CD4-positive, CD25-positive, alpha-beta regulatory T cell (primary cell): Measurements from ENCODE around the gene SH3D19. TPM values are rescaled to one million over a fixed set of nuclear protein-coding genes. Genes with fewer than 3 reads are reported as not detected.

Experiments
- ATAC-seq, 2 donors: fragments of 150-1000 bp; cut with Tn5 transposase; one replicate each; pipeline ENCODE4 v1.10.0; 2021; ENCODE audit warnings: low read depth in 2 of 2, moderate number of reproducible peaks in 2 of 2, moderate library complexity in 1 of 2
- DNase-seq, 3 donors: peaks; one replicate each; pipeline versions ENCODE4 v3.0.0 to v3.0.0-alpha.2; 2012 to 2022; ENCODE audit warnings: mixed read lengths in 1 of 3
- H3K27ac ChIP-seq: one replicate; pipeline ENCODE4 v1.7.0; 2013; ENCODE audit warnings: mild to moderate bottlenecking, low read length; ENCODE audit not compliant: insufficient read depth, poor library complexity, severe bottlenecking
- H3K27me3 ChIP-seq: one replicate; pipeline ENCODE4 v1.7.0; 2013; ENCODE audit warnings: low read length; ENCODE audit not compliant: control insufficient read depth, insufficient read depth
- H3K36me3 ChIP-seq: one replicate; pipeline ENCODE4 v1.7.0; 2013; ENCODE audit warnings: mild to moderate bottlenecking, low read length, moderate library complexity; ENCODE audit not compliant: control insufficient read depth, insufficient read depth
- H3K4me1 ChIP-seq: 2 replicates; pipeline ENCODE4 v1.7.0; 2013; ENCODE audit warnings: mild to moderate bottlenecking, low read length; ENCODE audit not compliant: insufficient read depth, control insufficient read depth, poor library complexity, severe bottlenecking
- H3K4me3 ChIP-seq: one replicate; pipeline ENCODE4 v1.7.0; 2013; ENCODE audit warnings: low read depth, mild to moderate bottlenecking, low read length, moderate library complexity
- H3K9me3 ChIP-seq, 2 experiments: 1 replicate in 1 of 2; 2 replicates in 1 of 2; pipeline ENCODE4 v1.7.0; 2013; ENCODE audit warnings: low read length in 2 of 2, mild to moderate bottlenecking in 1 of 2, moderate library complexity in 1 of 2; ENCODE audit not compliant: control insufficient read depth in 2 of 2
- H3K27ac Mint-ChIP-seq, 3 donors: one replicate each; pipeline ENCODE4 v1.8.0; 2020 to 2022; ENCODE audit warnings: mild to moderate bottlenecking in 3 of 3, mixed read lengths in 3 of 3, moderate library complexity in 2 of 3
- H3K27me3 Mint-ChIP-seq: one replicate; pipeline ENCODE4 v1.8.0; 2022; ENCODE audit warnings: mild to moderate bottlenecking, mixed read lengths
- H3K36me3 Mint-ChIP-seq: one replicate; pipeline ENCODE4 v1.8.0; 2020; ENCODE audit warnings: mixed read lengths
- H3K4me1 Mint-ChIP-seq, 4 donors: one replicate each; pipeline ENCODE4 v1.8.0; 2020 to 2022; ENCODE audit warnings: mixed read lengths in 4 of 4, mild to moderate bottlenecking in 1 of 4
- H3K4me3 Mint-ChIP-seq, 4 donors: one replicate each; pipeline ENCODE4 v1.8.0; 2020 to 2022; ENCODE audit warnings: mild to moderate bottlenecking in 4 of 4, mixed read lengths in 4 of 4, moderate library complexity in 3 of 4
- H3K9me3 Mint-ChIP-seq, 7 donors: one replicate each; pipeline ENCODE4 v1.8.0; 2020 to 2022; ENCODE audit warnings: mixed read lengths in 7 of 7, mild to moderate bottlenecking in 3 of 7, moderate library complexity in 2 of 7
- polyA plus RNA-seq, 4 donors: library from polyadenylated mRNA; unstranded; fragments of 300-500 nt; fragmentation: Illumina TruSeq; gene quantifications; one replicate each; pipeline ENCODE4 v1.2.3, GENCODE V29; 2021
- total RNA-seq: library from RNA; stranded (reverse); gene quantifications from one replicate; pipeline ENCODE4 v1.2.3, GENCODE V29; 2022

Gene SH3D19
- total and polyA plus RNA-seq, 5 donors from 2014 or later, result 0.37 to 2.4 (median 0.83) TPM; not detected in 1

- Histone ChIP-seq H3K9me3 (no peaks in the 10 kb centered on the region), H3K4me1 (no peaks in the 10 kb centered on the region), H3K4me3 (no peak overlapping the region), H3K27me3 (peaks cover 17% of the 10 kb centered on the region), H3K36me3 (no peaks in the 10 kb centered on the region), H3K27ac (no peak overlapping the region)
- Mint-ChIP-seq H3K9me3 (peaks cover 0 to 1% (median 0%) of the 10 kb centered on the region in 7 donors), H3K4me1 (no peaks in the 10 kb centered on the region), H3K36me3 (no peaks in the 10 kb centered on the region), H3K27ac (no peak overlapping the region), H3K4me3 (no peak overlapping the region), H3K27me3 (peaks cover 44% of the 10 kb centered on the region)
- DNase-seq (no peak), ATAC-seq (no peak)
Measured at GRCh38 chr4:151227731-151228130, 97.7 kb downstream of the SH3D19 start.

DNA sequence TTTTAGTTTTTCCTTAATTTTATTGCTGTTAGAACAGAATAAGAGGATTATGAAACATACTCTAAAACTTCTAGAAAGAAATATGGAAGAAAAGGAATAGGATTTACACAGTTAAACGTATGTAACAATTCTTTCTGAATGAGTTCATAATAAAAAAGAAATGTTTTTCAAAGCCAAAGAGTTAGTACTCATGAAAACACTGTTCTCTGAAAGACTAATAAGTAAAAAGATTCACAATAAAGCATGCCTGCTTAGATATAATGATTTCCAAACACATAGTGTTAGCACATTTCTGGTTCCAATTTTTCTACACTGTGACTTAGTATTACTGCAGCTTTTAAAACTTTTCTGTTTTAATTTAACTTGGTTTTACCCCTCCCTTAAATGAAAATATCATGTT is 98.2 kb downstream of the SH3D19 start:
- ATAC-seq, result no peak
- peaks cover 41% of the 10 kb centered on the region for H3K27me3 Mint-ChIP-seq
- no peak overlapping the region for H3K27ac ChIP-seq
- peaks cover 17% of the 10 kb centered on the region for H3K27me3 ChIP-seq
- no peak overlapping the region for H3K27ac Mint-ChIP-seq
- H3K4me1 ChIP-seq, result no peaks in the 10 kb centered on the region
- H3K4me3 ChIP-seq, result no peak overlapping the region
- H3K9me3 ChIP-seq, result no peaks in the 10 kb centered on the region
- no peak overlapping the region for H3K4me3 Mint-ChIP-seq
- no peak for DNase-seq
- no peaks in the 10 kb centered on the region for H3K4me1 Mint-ChIP-seq
- no peaks in the 10 kb centered on the region for H3K36me3 Mint-ChIP-seq
- peaks cover 0 to 1% (median 0%) of the 10 kb centered on the region in 7 donors for H3K9me3 Mint-ChIP-seq
- H3K36me3 ChIP-seq, result no peaks in the 10 kb centered on the region

DNA sequence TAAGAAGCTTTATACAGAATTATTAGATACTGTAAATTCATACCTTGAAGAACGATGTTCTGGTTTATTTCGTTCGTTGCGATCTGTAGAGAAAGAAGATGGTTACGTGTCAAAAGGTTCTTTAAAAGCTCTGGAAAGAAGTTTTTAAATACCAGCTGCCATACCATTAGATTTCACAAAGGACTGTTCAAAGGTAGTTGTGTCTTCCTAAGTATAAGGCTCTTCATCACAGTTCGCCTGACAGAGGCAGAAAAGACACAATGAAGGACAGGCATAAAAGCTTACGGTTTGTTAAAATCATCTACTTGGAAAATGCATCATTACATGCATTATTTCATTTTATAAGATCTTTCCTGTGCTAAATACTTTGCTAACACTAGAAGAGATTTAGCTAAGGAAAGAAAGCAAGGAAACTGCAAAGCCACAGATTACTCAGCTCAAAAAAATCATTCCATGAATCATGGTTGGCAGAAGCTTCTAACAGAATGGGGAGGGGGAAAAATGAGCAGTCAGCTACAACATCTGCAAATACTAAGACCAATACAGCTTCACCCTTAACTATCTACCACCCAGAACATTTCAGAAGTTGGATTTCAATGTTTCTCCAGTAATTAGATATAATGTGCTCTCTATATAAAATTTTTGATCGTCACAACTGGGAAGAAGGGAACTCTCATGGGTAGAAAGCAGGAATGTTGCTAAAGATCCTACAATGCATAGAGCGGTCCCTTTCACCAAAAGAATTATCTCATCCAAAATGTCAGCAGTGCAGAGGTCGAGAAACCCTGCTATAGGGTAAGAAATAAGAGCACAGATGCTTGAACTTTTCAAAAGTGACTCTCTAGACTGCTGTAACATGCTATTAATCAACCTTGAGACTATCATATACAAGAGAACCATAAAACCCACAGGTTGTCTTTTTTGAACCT is 99.1 kb downstream of the SH3D19 start:
- Histone ChIP-seq H3K4me1 (no peaks in the 10 kb centered on the region), H3K36me3 (no peaks in the 10 kb centered on the region), H3K27me3 (peaks cover 17% of the 10 kb centered on the region), H3K9me3 (no peaks in the 10 kb centered on the region), H3K27ac (no peak overlapping the region), H3K4me3 (no peak overlapping the region)
- peaks cover 0 to 1% (median 0%) of the 10 kb centered on the region in 7 donors for H3K9me3 Mint-ChIP-seq
- no peaks in the 10 kb centered on the region for H3K36me3 Mint-ChIP-seq
- peaks cover 39% of the 10 kb centered on the region for H3K27me3 Mint-ChIP-seq
- DNase-seq (no peak), ATAC-seq (no peak)
- no peak overlapping the region for H3K4me3 Mint-ChIP-seq
- H3K4me1 Mint-ChIP-seq, result no peaks in the 10 kb centered on the region
- H3K27ac Mint-ChIP-seq, result no peak overlapping the region

DNA sequence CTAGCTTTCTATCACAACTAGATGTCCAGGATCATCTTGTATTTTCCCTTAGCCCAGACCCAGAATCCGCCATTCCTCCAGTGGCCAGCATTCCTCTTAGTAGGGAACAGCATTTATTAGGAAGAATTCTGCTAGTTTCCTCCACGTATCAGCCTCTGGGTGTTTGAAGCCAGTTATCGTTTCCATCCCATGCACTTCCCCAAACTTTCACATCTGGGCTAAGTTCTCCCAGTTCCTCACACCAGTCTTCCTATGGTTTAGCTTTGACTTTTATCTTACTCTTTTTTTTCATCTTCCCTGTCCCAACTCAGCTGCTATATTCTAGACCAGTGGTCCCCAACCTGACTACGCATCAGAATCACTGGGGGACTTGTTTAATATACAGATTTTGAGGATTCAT is 101.9 kb downstream of the SH3D19 start:
- H3K4me3 Mint-ChIP-seq, result no peak overlapping the region
- no peaks in the 10 kb centered on the region for H3K36me3 ChIP-seq
- no peaks in the 10 kb centered on the region for H3K4me1 Mint-ChIP-seq
- no peak for DNase-seq
- H3K9me3 Mint-ChIP-seq, result peaks cover 0 to 5% (median 0%) of the 10 kb centered on the region in 7 donors
- H3K4me3 ChIP-seq, result no peak overlapping the region
- peaks cover 18% of the 10 kb centered on the region for H3K27me3 ChIP-seq
- ATAC-seq, result no peak
- no peaks in the 10 kb centered on the region for H3K9me3 ChIP-seq
- H3K27ac Mint-ChIP-seq, result no peak overlapping the region
- H3K27ac ChIP-seq, result no peak overlapping the region
- H3K27me3 Mint-ChIP-seq, result peaks cover 36% of the 10 kb centered on the region
- H3K4me1 ChIP-seq, result no peaks in the 10 kb centered on the region
- no peaks in the 10 kb centered on the region for H3K36me3 Mint-ChIP-seq

GRCh38 chr4:151219948-151220347 is 105.5 kb downstream of the SH3D19 start:
- peaks cover 20% of the 10 kb centered on the region for H3K27me3 Mint-ChIP-seq
- DNase-seq, result no peak
- H3K9me3 ChIP-seq, result no peaks in the 10 kb centered on the region
- H3K27ac Mint-ChIP-seq, result no peak overlapping the region
- no peak overlapping the region for H3K27ac ChIP-seq
- H3K36me3 Mint-ChIP-seq, result no peaks in the 10 kb centered on the region
- H3K4me3 Mint-ChIP-seq, result no peak overlapping the region
- no peak for ATAC-seq
- no peak overlapping the region for H3K4me3 ChIP-seq
- H3K36me3 ChIP-seq, result no peaks in the 10 kb centered on the region
- H3K4me1 Mint-ChIP-seq, result no peaks in the 10 kb centered on the region
- peaks cover 4% of the 10 kb centered on the region for H3K27me3 ChIP-seq
- no peaks in the 10 kb centered on the region for H3K4me1 ChIP-seq
- peaks cover 0 to 5% (median 0%) of the 10 kb centered on the region in 7 donors for H3K9me3 Mint-ChIP-seq

DNA sequence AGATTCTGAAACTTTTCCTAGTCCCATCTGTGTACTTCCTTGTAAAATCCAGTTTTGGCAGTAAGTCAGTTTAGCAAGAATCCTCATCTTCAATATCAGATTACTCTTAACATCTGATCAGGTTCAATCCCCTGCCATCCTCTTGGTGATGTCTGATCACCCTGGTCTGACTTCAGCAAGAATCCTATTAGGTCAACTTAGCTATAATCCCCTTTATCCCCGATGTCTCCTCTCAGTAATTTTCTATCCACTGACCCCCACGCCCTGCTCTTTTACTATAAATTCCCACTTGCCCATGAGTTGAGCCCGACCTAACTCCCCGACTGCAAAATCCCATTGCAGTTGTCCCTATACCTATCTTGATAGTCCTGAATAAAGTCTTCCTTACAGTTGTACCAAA is 106.3 kb downstream of the SH3D19 start:
- H3K9me3 ChIP-seq, result no peaks in the 10 kb centered on the region
- Mint-ChIP-seq H3K4me1 (no peaks in the 10 kb centered on the region), H3K4me3 (no peak overlapping the region), H3K36me3 (no peaks in the 10 kb centered on the region), H3K27ac (no peak overlapping the region), H3K9me3 (peaks cover 0 to 5% (median 0%) of the 10 kb centered on the region in 7 donors), H3K27me3 (peaks cover 19% of the 10 kb centered on the region)
- no peaks in the 10 kb centered on the region for H3K36me3 ChIP-seq
- no peaks in the 10 kb centered on the region for H3K4me1 ChIP-seq
- no peak overlapping the region for H3K4me3 ChIP-seq
- DNase-seq (no peak), ATAC-seq (no peak)
- peaks cover 4% of the 10 kb centered on the region for H3K27me3 ChIP-seq
- no peak overlapping the region for H3K27ac ChIP-seq

DNA sequence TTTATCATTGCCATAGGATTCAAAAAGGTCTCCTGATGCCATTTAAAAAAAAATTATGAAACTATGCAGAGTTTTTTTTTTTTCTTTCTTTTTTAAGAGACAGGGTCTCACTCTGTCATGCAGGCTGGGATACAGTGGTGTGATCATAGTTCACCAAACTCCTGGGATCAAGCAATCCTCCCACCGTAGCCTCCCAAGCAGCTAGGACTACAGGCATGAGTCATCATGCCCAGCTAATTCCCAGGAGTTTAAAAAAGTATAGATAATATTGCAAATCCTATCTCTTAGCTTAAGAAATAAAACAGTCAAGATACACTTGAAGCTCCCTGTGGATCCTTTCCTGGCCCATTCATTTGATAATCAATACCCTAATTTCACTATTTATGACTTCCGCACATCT is 107.1 kb downstream of the SH3D19 start:
- DNase-seq, result no peak
- no peaks in the 10 kb centered on the region for H3K4me1 Mint-ChIP-seq
- no peak overlapping the region for H3K4me3 Mint-ChIP-seq
- peaks cover 0 to 5% (median 0%) of the 10 kb centered on the region in 7 donors for H3K9me3 Mint-ChIP-seq
- H3K27me3 ChIP-seq, result peaks cover 4% of the 10 kb centered on the region
- H3K36me3 ChIP-seq, result no peaks in the 10 kb centered on the region
- no peaks in the 10 kb centered on the region for H3K36me3 Mint-ChIP-seq
- no peaks in the 10 kb centered on the region for H3K4me1 ChIP-seq
- H3K27me3 Mint-ChIP-seq, result peaks cover 15% of the 10 kb centered on the region
- H3K27ac Mint-ChIP-seq, result no peak overlapping the region
- no peak overlapping the region for H3K27ac ChIP-seq
- no peaks in the 10 kb centered on the region for H3K9me3 ChIP-seq
- ATAC-seq, result no peak
- H3K4me3 ChIP-seq, result no peak overlapping the region

DNA sequence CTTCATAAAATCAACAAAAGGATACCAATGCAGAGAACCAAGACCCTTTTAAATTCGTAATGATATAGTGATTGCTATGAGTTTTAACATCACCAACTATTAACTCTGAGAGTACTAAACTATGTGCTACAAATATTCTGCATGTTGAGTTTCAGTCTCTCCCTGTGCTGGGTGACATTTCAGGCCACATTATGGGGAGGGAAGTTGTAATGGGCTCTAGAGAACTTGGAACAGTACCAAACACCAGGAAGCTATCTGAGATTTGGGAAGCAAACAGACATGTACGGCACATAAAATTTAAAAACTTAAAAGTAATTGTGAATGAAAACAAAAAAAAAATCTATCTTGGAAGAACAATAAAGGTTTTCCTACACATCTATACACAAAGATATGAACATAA is 108.1 kb downstream of the SH3D19 start:
- DNase-seq (no peak), ATAC-seq (no peak)
- no peaks in the 10 kb centered on the region for H3K4me1 ChIP-seq
- H3K4me3 ChIP-seq, result no peak overlapping the region
- Mint-ChIP-seq H3K9me3 (peaks cover 0 to 5% (median 0%) of the 10 kb centered on the region in 7 donors), H3K4me3 (no peak overlapping the region), H3K27me3 (peaks cover 15% of the 10 kb centered on the region), H3K27ac (no peak overlapping the region), H3K4me1 (no peaks in the 10 kb centered on the region), H3K36me3 (no peaks in the 10 kb centered on the region)
- no peaks in the 10 kb centered on the region for H3K9me3 ChIP-seq
- no peaks in the 10 kb centered on the region for H3K36me3 ChIP-seq
- peaks cover 4% of the 10 kb centered on the region for H3K27me3 ChIP-seq
- no peak overlapping the region for H3K27ac ChIP-seq
